GM12878 (cell line): Measurements from ENCODE around the gene NUB1. TPM values are rescaled to one million over a fixed set of nuclear protein-coding genes. Genes with fewer than 3 reads are reported as not detected.

Experiments used
- ATAC-seq: fragments of 200-7000 bp; cut with Tn5 transposase; 3 replicates; pipeline ENCODE4 v1.9.1; 2020; ENCODE audit warnings: mild to moderate bottlenecking, moderate library complexity
- BruUV-seq: library from RNA; stranded (reverse); fragments of 400-500 nt; replicated peaks from 2 replicates; lab custom pipeline; 2021; lab: Mats Ljungman, UMichigan
- CTCF ChIA-PET: fragments of 300-600 bp; sonication (Branson Sonifier 250); formaldehyde crosslinking; extraction: SDS; loops from one replicate; lab custom pipeline; 2021; ENCODE audit warnings: inconsistent platforms; lab: Yijun Ruan, JAX
- POLR2A ChIA-PET: fragments of 350-600 bp; formaldehyde crosslinking; extraction: SDS; loops from one replicate; lab custom pipeline; 2021; ENCODE audit warnings: inconsistent platforms; lab: Charles Lee
- RAD21 ChIA-PET: fragments of 300-600 bp; sonication (Branson Sonifier 250); formaldehyde crosslinking; loops from one replicate; lab custom pipeline; 2023; ENCODE audit warnings: antibody characterized with exemption; ENCODE audit not compliant: unreplicated experiment; lab: Charles Lee
- SMC1A ChIA-PET: fragments of 300-600 bp; sonication (Branson Sonifier 250); formaldehyde crosslinking; loops from one replicate; lab custom pipeline; 2023; ENCODE audit not compliant: unreplicated experiment, uncharacterized antibody; lab: Charles Lee
- DNase-seq: peaks from one replicate; pipeline ENCODE4 v3.0.0-alpha.2; 2011; ENCODE audit warnings: low read depth, low spot score
- FAIRE-seq: peaks from 3 replicates; lab custom pipeline; 2011; peaks lifted over from hg19 to GRCh38; lab: Jason Lieb, UNC
- H2AFZ ChIP-seq: 2 replicates; pipeline ENCODE4 v1.6.0; 2011; ENCODE audit warnings: low read depth, low read length, control low read depth; ENCODE audit not compliant: control insufficient read depth
- H3K27ac ChIP-seq: 2 replicates; pipeline ENCODE4 v1.5.1; 2011; ENCODE audit warnings: control low read depth; ENCODE audit not compliant: control insufficient read depth, insufficient read depth
- H3K27me3 ChIP-seq, 2 experiments: replicated peaks in 1 of 2; 2 replicates each; pipeline versions ENCODE4 v1.6.0 to v1.6.1; 2011; ENCODE audit warnings: low read length in 1 of 2; ENCODE audit not compliant: control insufficient read depth in 2 of 2, insufficient read depth in 2 of 2
- H3K36me3 ChIP-seq, 2 experiments: 2 replicates each; pipeline ENCODE4 v1.5.1; 2011; ENCODE audit warnings: low read length in 1 of 2; ENCODE audit not compliant: control insufficient read depth in 2 of 2, insufficient read depth in 2 of 2
- H3K4me1 ChIP-seq: 2 replicates; pipeline ENCODE4 v1.6.1; 2011; ENCODE audit warnings: mild to moderate bottlenecking, low read length, moderate library complexity, mixed read lengths; ENCODE audit not compliant: control insufficient read depth, insufficient read depth
- H3K4me2 ChIP-seq: 2 replicates; pipeline ENCODE4 v1.6.0; 2011; ENCODE audit warnings: control low read depth; ENCODE audit not compliant: control insufficient read depth, insufficient read depth
- H3K4me3 ChIP-seq: fragments of 200-600 bp; sonication (generic); 2 replicates; pipeline ENCODE4 v1.5.1; 2016
- H3K79me2 ChIP-seq: 2 replicates; pipeline ENCODE4 v1.6.0; 2011; ENCODE audit warnings: low read length; ENCODE audit not compliant: control insufficient read depth, insufficient read depth
- H3K9ac ChIP-seq: 2 replicates; pipeline ENCODE4 v1.8.0; 2011; ENCODE audit warnings: low read length, control low read depth, mixed read lengths; ENCODE audit not compliant: control insufficient read depth, insufficient read depth
- H3K9me3 ChIP-seq: replicated peaks from 3 replicates; pipeline ENCODE4 v1.5.1; 2011; ENCODE audit warnings: mild to moderate bottlenecking, low read length; ENCODE audit not compliant: control insufficient read depth, insufficient read depth
- H4K20me1 ChIP-seq: 2 replicates; pipeline ENCODE4 v1.6.0; 2011; ENCODE audit not compliant: control insufficient read depth, insufficient read depth
- CEBPB ChIP-seq, 2 experiments: fragments of 150-350 bp in 1 of 2; IDR thresholded peaks; 2 replicates each; pipeline ENCODE4 v1.6.1; 2012 to 2014; ENCODE audit warnings: low read depth in 2 of 2, low read length in 2 of 2, borderline replicate concordance in 1 of 2, inconsistent platforms in 1 of 2
- CHD1 ChIP-seq: IDR thresholded peaks from 2 replicates; pipeline ENCODE4 v1.6.1; 2012; ENCODE audit warnings: low read depth, low read length, improper control_type of control experiment
- GATAD2B ChIP-seq: fragments of 450-650 bp; conservative IDR thresholded peaks from 2 replicates; pipeline ENCODE4 v1.6.1; 2017; ENCODE audit warnings: low read depth, mild to moderate bottlenecking, moderate library complexity
- MTA3 ChIP-seq: IDR thresholded peaks from 2 replicates; pipeline ENCODE4 v1.6.1; 2012; ENCODE audit warnings: low read length, inconsistent platforms, borderline replicate concordance
- ZBTB11 ChIP-seq: fragments of 450-650 bp; formaldehyde crosslinking; IDR thresholded peaks from 2 replicates; pipeline ENCODE4 v1.5.0; 2022; ENCODE audit warnings: mild to moderate bottlenecking, missing genetic modification characterization
- WGBS: methylation state at CpG from one replicate; pipeline ENCODE4 v1.1.6; 2016; ENCODE audit warnings: low lambda C conversion rate; ENCODE audit not compliant: insufficient replicate concordance, insufficient coverage; ENCODE audit errors: missing lambda C conversion rate; 5-methylcytosine and 5-hydroxymethylcytosine counted together
- in situ Hi-C: fragments of 300-500 bp; cut with MboI; formaldehyde crosslinking; loops from 9 replicates; pipeline ENCODE4 v1.14.3; 2018; ENCODE audit warnings: mixed read lengths
- intact Hi-C: fragments of 100-400 bp; cut with micrococcal nuclease; formaldehyde crosslinking; loops from one replicate; pipeline ENCODE4 v1.14.2; 2022; ENCODE audit not compliant: unreplicated experiment
- polyA plus RNA-seq, 11 experiments: library from polyadenylated mRNA; depleted of rRNA in 4 of 11; unstranded in 6 of 11; stranded (reverse) in 5 of 11; fragments of >200 nt; fragmentation: Nextera tagmentation in 4 of 11; fragmentation: Illumina TruSeq in 1 of 11; extraction: Ambion mirVana in 4 of 11; extraction: Trizol in 1 of 11; gene quantifications; 1 replicate in 1 of 11; 2 replicates in 10 of 11; pipeline versions ENCODE4 v1.2.1 to v1.2.3, GENCODE V29; 2011 to 2016; ENCODE audit warnings: inconsistent platforms in 2 of 11, missing spikeins in 2 of 11, low read depth in 1 of 11
- total RNA-seq, 4 experiments: library from RNA; depleted of rRNA in 3 of 4; stranded (reverse); fragments of >200 nt in 3 of 4; fragmentation: Illumina TruSeq in 1 of 4; extraction: Trizol in 1 of 4; gene quantifications; 2 replicates each; pipeline versions ENCODE4 v1.2.1 to v1.2.3, GENCODE V29; 2013 to 2021

NUB1 gene
- total and polyA plus RNA-seq, 10 of the 15 experiments (the other 5 are each of a cell fraction or from before 2014, with no cell fraction given) = 24.1 to 102 (median 49.0) TPM

- CTCF ChIA-PET = interaction anchor here (1.1 to 1.2 kb wide), 2 partner anchors 15 to 78 kb away, joined by 3 to 4 read pairs; no protein-coding TSS in a partner anchor
- Histone ChIP-seq H3K27ac (no peak overlapping the region), H2AFZ (no peak overlapping the region), H3K36me3 (no peaks in the 10 kb centered on the region), H3K27me3 (peaks cover 2 to 3% of the 10 kb centered on the region in 2 experiments; a peak in 3 of 4 replicates), H3K9ac (no peak overlapping the region), H3K4me2 (no peak overlapping the region), H3K4me3 (no peak overlapping the region), H3K79me2 (no peaks in the 10 kb centered on the region), H4K20me1 (no peaks in the 10 kb centered on the region), H3K9me3 (no peaks in the 10 kb centered on the region; the same call in 2 of the 3 replicates), H3K4me1 (peaks cover 7% of the 10 kb centered on the region)
- in situ Hi-C loops (loop anchor here (5.0 kb wide), 1 partner anchor 64 kb away; no protein-coding TSS in a partner anchor), intact Hi-C loops (no loop called here)
- no TSS peak for BruUV-seq
- FAIRE-seq (no peak), DNase-seq (no peak), ATAC-seq (no peak)
- WGBS = 64% methylated on average over 15 of the region's 15 CpGs
- SMC1A ChIA-PET = no interaction called here
- POLR2A ChIA-PET = no interaction called here
- RAD21 ChIA-PET = no interaction called here
- TF ChIP-seq CHD1 = no peak
- TF ChIP-seq ZBTB11 (CRISPR knock-in tag) = no peak
- no peak for TF ChIP-seq MTA3
- no peak for TF ChIP-seq GATAD2B
- no peak for TF ChIP-seq CEBPB (IDR thresholded peaks at IDR 0.05; ENCODE audit: borderline replicate concordance in 1 of 2, low read depth in 2 of 2, low read length in 2 of 2)
Measured at GRCh38 chr7:151383638-151384351, 42.2 kb downstream of the NUB1 start.
